Hepatic stellate cell (primary cell): ENCODE measurements around the gene SYT1.
"Not testable (repeated sequence)": the region's sequence is repeated elsewhere in the genome, so short reads cannot be mapped to it uniquely, and the experiment has no call there.

Experiments
- DNase-seq: peaks from one replicate; pipeline ENCODE4 v3.0.0; 2011; ENCODE audit warnings: low spot score

The SYT1 gene

DNA sequence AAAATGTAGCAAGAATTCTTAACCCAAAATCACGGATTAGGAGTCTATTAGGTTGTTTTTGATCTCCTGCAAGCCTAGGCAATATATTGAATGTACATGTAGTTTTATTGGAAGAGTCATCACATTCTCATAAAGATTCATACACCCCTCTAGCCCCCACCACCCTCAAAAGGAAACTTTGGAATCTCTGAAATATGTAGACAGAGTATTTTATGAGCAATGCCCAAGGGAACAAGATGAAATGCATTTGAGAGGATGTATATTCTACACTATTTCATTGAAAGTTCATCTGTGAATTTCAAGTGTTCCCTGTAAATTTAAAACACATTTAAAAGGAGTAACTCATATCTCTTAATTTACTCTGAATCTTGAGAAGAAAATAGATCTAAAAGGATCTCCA lies 103.7 kb downstream of the SYT1 start:
- DNase-seq, result no peak

DNA sequence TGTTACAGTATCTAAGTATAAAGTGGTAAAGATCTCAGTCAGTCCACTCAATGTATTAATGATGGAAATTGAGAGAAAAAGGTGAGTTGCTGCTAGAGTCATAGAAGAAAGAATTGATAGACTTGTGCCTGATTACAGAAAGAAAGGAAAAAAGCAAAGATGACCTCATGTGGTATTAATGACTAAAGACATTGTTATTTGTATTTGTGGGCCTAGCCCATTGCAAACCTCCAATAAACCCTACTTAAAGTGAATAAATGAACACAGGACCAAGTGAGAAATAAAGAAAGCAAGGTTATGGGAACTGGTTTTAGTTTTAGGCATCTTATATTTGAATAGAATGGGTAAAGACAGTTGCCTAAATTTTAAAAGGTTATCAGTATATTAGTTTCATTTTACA lies 105.5 kb downstream of the SYT1 start:
- DNase-seq, result peak; percentile 1

DNA sequence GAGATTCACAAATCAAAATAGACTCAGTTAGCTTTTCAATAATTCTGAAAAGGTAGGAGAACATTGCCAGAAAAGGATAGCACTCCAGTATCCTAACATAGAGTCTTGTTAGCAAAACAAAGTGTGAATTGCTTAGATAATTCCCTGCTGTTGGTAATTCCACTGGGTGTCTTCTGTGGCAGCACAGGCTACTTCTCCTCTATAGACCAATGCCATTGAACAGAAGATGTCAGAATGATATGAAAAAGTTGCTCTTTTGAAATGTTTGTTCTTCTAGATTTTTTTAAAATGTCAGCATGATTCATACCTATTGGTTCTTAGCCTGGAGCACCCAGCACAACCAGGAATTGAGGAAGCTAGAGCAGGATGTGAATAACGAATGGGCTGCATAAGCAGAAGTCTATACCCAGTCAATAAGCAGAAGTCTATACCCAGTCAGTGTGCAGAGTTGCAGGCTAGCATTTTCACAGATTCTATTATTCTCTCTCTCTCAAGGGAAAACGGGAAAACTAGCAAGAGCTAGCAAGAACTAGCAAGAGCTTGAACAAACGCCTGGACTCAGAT lies 112.8 kb downstream of the SYT1 start:
- DNase-seq, result no peak

DNA sequence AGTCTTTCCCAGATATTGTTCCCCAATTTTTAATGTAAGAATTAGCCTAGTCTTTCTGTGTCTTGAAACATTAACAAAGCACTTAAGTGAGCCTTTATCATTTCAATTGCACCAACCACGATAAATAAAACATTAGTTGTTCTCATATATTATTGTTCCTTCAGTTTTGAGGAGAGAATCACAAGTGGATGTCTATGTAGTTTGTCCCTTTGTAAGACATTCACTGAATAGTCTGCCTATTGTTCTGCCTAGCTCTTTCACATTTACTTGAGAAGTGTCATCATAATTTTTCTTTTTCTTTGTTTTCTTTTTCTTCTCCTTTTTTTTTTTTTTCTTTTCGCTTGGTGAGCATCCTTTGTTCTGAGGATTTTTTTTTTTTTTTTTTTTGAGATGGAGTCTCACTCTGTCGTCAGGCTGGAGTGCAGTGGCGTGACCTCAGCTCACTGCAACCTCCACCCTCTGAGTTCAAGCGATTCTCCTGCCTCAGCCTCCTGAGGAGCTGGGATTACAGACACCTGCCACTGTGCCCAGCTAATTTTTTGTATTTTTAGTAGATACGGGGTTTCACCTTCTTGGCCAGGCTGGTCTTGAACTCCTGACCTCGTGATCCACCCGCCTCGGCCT lies 129.7 kb downstream of the SYT1 start:
- no peak for DNase-seq

DNA sequence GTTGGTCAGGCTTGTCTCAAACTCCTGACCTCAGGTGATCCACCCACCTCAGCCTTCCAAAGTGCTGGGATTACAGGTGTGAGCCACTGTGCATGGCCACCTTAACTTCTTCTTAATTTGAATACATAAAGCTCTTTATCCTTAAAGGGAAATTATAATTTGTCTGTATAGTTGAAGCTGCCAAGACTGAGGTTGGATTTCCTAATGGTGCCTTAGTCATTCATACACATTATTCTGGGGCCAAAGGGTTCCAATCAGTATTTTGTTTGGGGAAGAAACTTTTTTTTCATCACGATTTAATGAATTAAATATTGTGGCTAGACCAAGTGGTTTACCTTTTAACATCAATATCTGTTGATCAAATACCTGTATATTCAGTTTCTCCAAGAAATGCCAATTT lies 135.9 kb downstream of the SYT1 start:
- DNase-seq, result no peak

DNA sequence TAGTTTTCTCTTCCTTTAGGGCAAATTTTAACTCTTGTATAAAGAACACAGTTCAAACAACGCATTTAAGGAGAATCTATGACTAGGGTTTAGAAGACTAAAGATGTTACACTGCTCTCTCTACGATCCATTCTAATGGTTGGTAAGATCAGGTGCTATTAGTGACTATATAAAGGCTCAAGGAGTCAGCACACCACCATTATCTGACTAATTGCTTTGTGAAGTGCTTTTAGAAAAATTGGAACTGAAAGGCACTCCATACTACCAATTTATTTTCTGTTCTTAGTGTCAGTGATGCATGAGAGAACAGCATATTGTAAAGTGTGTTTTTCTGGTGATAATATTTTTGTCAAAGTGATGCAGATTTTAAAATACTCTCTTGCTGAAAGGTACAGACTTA lies 136.8 kb downstream of the SYT1 start:
- no peak for DNase-seq

GRCh38 chr12:79006306-79006705 lies 141.7 kb downstream of the SYT1 start:
- DNase-seq, result no peak

DNA sequence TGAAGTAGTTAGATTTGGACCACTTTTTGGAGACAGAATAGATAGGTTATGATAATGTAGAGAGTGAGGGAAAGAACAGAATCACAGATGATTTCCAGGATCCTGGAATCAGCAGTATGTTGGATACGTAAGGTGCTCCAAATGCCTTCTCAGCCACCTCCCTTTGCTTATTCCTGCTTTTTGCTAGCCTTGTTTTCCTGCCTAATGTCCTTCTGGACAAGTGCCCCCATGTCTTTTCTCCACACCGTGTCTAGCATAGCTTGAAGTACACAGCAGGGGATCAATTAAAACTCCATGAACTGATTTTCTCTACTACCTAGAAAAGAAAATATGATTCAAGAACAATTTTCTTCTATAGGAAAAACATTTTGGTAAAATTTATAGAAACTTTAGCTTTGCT lies 144.0 kb downstream of the SYT1 start:
- DNase-seq, result no peak

- DNase-seq, result no peak
Observed at GRCh38 chr12:79012636-79013035, 148.1 kb downstream of the SYT1 start.

DNA sequence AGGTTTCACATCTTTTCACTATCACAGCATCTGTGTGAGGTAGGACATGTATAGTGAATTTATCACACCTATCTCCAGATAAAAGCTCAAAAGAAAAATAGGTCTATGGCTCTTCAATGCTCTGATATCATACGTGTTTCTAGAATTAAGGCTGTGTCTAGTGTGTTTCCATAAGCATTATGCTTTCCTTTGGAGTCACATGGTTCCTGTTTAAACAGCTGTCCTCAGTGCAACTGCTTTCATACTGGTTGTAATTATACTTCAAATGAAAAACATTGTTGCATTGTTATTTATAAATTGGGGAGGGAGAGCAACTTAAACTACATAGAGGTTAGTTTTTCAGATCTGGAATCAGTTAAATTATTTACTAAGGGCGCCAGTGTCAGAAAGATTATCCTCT lies 151.6 kb downstream of the SYT1 start:
- no peak for DNase-seq

DNA sequence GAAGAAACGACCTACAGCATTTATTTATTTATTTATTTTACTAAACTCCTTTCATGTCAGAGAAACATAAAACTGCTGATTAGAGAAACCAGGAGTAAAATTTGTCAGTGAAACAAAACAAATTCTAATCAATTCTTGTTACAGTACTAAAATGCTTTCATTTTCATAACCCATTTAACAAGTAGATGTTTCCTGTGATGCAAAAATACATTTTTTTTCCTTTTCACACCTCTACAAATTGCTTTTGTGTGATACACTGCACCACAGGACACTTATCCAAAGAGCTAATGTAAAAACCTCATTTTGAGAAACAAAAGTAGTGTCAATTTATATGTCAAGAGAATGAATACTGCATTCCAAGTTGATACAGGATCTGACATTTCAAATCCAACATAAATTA lies 155.1 kb downstream of the SYT1 start:
- no peak for DNase-seq

DNA sequence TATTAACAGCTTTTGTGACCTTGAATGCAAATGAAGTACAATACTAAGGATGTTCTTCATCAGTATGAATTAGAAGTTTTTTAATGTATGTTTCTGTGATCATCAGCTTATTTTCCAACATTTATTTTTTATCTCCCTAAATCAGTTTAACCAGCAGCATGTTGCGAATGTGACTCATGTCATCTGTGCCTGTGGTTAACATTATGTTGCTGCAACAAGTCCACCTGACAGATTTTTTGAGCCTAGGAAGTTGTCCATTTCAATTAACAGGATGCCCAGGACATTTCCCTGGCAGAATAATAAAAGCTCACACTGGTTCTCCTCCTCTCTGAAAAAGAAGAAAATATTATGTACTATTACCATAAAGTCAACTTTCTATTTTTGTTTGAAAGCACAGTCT lies 155.5 kb downstream of the SYT1 start:
- no peak for DNase-seq

DNA sequence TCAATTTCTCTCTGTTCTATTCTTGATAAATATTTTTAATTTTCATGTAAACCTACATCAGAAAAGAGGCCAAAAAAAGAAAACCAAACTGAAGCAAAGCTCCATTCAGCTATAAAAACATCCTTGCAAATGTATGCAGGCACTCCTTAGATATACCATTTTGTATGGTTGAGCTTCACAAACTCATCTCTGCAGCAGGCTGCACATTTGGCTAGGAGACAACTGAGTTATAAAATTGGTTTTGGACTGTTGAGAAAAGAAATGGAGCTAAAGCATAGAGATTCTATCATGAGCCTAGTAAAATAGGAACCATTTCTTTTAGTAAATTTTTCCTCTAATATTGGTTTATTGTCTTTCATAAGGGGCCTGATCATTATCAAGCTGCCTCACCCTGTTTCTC lies 156.4 kb downstream of the SYT1 start:
- no peak for DNase-seq

DNA sequence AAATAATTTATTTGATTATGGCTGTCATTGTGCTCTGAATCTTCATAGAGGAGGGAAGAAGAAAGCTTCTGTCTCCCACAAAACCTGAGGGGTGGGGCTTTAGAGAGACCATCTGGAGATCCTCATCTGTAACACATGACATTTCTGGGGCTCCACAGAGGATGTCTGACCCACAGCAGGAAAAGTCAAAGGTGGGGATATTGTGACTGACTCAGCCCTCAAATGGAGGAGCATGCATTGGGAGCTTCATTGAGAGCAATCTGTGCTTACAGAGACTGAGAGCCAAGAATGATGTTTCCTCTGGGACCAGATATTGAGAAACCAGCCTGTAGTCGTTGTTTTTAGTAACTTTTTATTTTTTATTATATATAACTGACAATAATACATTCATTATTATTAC lies 158.7 kb downstream of the SYT1 start:
- no peak for DNase-seq

- no peak for DNase-seq
Observed at GRCh38 chr12:79023784-79024183, 159.2 kb downstream of the SYT1 start.

DNA sequence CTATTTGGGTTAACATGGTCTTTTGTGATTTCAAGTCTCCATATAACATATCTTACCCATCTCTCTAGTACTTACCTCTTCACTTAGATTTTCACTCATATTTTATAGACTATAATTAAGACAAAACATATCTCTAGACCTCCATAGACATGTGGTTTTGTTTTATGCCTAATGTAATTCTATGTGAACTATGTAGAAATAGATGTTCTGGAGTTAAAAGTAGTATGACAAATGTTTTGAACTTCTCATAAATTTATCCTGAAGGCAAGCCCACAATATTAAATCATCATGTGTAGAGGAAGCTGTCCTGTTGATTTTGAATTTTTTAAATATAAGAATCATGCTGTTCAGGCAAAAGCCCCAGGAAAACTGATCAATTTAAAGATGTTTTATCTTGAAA lies 169.2 kb downstream of the SYT1 start:
- no peak for DNase-seq

DNA sequence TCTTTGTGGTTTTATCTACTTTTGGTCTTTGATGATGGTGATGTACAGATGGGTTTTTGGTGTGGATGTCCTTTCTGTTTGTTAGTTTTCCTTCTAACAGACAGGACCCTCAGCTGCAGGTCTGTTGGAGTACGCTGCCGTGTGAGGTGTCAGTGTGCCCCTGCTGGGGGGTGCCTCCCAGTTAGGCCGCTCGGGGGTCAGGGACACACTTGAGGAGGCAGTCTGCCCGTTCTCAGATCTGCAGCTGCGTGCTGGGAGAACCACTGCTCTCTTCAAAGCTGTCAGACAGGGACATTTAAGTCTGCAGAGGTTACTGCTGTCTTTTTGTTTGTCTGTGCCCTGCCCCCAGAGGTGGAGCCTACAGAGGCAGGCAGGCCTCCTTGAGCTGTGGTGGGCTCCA lies 180.2 kb downstream of the SYT1 start:
- not testable (repeated sequence) for DNase-seq

GRCh38 chr12:79045149-79045703 lies 180.7 kb downstream of the SYT1 start:
- not testable (repeated sequence) for DNase-seq

DNA sequence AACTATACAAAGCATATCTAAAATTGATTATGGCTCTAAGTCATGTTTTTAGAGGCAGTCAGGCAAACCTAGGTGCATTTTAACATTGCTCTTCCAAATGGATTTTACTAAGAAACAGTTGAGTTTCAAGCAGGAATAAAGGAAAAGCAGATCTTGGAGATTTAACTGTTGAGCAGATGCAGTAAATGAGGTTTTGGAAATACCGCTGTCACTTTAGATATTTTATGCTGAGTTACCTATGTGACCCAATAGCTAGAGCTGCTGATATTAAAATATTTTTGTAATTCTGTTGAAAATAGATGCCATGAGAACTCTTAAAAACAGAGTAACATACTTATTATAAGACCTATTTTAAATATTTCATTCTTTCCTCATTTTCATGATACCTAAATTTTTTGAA lies 181.4 kb downstream of the SYT1 start:
- DNase-seq, result no peak

DNA sequence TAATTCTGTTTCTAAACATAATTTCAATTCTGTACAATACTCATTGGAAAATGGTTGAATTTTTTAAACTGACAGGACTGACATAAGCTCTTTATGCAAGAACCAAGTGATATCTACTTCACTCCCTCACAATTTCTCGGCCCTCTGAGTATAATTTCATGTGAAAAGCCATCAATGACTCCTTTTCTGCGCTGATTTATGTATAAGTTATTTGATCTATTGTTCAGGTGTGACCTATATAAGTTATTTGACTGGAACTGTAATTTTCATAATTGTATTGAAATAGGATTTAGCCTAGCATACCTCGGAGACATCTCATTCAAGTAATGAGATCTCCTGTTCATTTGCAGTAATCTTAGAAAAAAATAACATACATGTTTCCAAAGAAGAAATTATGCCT lies 184.4 kb downstream of the SYT1 start:
- no peak for DNase-seq

- DNase-seq, result no peak
Observed at GRCh38 chr12:79053394-79053793, 188.8 kb downstream of the SYT1 start.

DNA sequence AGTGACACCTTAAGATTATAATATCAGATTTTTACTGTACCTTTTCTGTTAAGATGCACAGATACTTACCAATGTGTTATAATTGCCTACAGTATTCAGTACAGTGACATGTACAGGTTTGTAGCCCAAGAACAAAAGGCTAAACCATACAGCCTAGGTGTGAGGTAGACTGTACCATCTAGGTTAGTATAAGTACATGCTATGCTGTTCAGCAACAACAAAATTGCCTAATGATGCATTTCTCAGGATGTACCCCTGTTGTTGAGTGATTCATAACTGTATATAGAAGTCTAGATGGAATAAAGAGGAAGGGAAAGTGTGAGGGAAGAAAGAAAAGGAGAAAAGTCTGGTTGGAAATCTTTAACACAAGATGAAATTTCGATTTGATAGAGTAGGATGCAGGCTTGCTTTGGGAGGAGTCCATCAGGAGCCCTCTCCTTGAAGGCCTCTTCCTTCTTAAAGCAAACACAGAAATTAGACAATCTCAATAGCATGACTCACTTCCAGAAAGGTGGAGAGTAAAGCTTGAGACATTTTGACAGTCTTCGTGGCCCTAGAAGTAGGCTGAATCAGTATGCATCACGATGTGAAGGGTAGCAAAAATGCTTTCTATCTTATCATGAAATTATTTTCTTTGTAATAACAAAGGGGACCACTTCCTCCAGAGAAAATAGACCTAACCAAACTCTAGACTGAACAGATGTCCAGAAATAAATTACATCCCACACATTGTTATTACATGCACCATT lies 191.5 kb downstream of the SYT1 start:
- peak; percentile 2 for DNase-seq

DNA sequence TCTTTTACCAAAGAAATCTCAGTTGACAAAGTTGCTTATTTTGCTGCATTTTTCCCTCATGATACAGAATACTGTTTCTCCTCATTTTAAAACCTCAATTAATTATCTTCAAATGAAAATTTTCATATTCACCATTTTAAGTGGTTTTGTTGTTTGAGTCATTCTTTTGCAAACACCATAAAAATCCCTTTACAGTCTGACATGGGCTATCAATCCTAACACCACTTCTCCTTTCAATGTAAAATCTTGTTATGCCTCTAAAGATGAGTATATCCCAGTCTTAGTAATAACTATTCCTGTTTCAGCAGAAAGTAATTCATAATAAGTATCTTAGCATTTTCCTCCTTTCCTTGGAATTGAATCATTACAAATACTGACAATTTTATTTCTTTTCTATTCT lies 192.2 kb downstream of the SYT1 start:
- DNase-seq, result no peak
